ENCODE results near the gene MBNL1. TPM values are rescaled to one million over a fixed set of nuclear protein-coding genes. Genes with fewer than 3 reads are reported as not detected.

The MBNL1 gene
- total RNA-seq, 3 donors from 2014 or later: 314 to 702 (median 353) TPM

GRCh38 chr3:152269056-152269830 is 514 bp downstream of the MBNL1 start:
- no peaks in the 10 kb centered on the region for H3K9me3 ChIP-seq
- no peaks in the 10 kb centered on the region for H3K36me3 ChIP-seq
- TF ChIP-seq POLR2AphosphoS5 (IDR thresholded peaks at IDR 0.05) (peak in 2 of 3 donors; percentile 57 to 71), POLR2A (IDR thresholded peaks at IDR 0.05) (no peak)
- TF ChIP-seq, protein P1, sequence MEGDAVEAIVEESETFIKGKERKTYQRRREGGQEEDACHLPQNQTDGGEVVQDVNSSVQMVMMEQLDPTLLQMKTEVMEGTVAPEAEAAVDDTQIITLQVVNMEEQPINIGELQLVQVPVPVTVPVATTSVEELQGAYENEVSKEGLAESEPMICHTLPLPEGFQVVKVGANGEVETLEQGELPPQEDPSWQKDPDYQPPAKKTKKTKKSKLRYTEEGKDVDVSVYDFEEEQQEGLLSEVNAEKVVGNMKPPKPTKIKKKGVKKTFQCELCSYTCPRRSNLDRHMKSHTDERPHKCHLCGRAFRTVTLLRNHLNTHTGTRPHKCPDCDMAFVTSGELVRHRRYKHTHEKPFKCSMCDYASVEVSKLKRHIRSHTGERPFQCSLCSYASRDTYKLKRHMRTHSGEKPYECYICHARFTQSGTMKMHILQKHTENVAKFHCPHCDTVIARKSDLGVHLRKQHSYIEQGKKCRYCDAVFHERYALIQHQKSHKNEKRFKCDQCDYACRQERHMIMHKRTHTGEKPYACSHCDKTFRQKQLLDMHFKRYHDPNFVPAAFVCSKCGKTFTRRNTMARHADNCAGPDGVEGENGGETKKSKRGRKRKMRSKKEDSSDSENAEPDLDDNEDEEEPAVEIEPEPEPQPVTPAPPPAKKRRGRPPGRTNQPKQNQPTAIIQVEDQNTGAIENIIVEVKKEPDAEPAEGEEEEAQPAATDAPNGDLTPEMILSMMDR (IDR thresholded peaks at IDR 0.05): peak in 1 of 3 donors; percentile 17
- peak overlapping the region; percentile 76 to 93 (median 87) for H3K4me3 ChIP-seq
- intact Hi-C loops (cut with DNase I; ENCODE audit: low total_unique reads): no loop called here
- peaks cover 0 to 18% of the 10 kb centered on the region in 2 donors for H3K4me1 ChIP-seq
- peak; percentile 60 to 65 for DNase-seq (ENCODE audit: low spot score in 2 of 2)
- peak overlapping the region; percentile 98 to 99 for H3K27ac ChIP-seq
- H3K27me3 ChIP-seq: no peaks in the 10 kb centered on the region

DNA sequence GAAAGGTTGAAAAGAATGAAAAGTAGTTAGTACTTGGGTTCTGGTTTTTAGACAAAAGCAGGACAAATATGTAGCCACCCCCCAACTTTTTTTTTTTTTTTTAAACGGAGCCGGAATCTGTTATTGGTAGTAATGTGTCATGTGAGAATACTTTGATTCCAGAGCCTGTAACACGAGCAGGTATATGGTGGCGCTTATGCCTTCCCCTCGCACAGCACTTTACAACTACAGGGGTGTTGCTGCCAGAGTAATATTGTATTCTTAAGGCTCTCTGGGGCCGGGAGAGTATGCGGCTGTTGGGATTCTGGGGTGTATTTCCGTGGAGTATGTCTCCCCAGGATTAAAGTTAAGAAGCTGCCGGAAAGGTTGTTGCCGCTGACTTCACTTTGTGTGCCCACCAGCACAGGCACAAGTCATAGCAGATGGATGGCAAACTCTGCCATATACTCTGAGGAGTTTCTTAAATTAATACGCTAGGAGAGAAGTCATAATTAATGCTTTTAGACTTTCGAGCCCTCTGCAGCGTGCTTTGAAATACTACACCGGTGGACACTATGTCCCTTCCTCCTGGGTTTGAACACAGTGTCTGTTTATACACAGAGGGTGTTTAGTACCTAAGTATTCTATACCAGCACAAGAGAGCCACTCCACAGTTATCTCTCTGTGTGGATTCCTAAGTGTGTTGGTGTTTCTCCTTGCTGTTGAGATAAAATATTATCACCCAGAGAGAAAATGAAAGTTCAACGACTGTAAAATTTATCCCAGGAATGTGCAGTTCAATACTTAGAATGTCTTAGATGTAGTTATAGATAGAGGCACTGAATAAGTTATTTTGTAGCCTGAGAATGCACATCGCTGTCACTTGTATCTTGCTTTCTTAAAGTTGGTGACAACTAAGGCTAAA is 1.4 kb downstream of the MBNL1 start:
- peak in 1 of 2 donors; percentile 51 for DNase-seq (ENCODE audit: low spot score in 2 of 2)
- Histone ChIP-seq H3K27ac (peak overlapping the region; percentile 98 to 99), H3K36me3 (no peaks in the 10 kb centered on the region), H3K27me3 (no peaks in the 10 kb centered on the region), H3K4me1 (peaks cover 0 to 18% of the 10 kb centered on the region in 2 donors), H3K9me3 (no peaks in the 10 kb centered on the region), H3K4me3 (peak overlapping the region; percentile 76 to 93 (median 87))
- intact Hi-C loops (cut with DNase I; ENCODE audit: low total_unique reads): no loop called here
- TF ChIP-seq POLR2AphosphoS5 (IDR thresholded peaks at IDR 0.05): peak in 1 of 3 donors; percentile 66
- TF ChIP-seq, protein P1 (IDR thresholded peaks at IDR 0.05): no peak

GRCh38 chr3:152270937-152271336 is 2.2 kb downstream of the MBNL1 start:
- Histone ChIP-seq H3K9me3 (no peaks in the 10 kb centered on the region), H3K36me3 (no peaks in the 10 kb centered on the region), H3K27me3 (no peaks in the 10 kb centered on the region), H3K27ac (peak overlapping the region; percentile 98 to 99), H3K4me1 (peaks cover 0 to 18% of the 10 kb centered on the region in 2 donors), H3K4me3 (peak overlapping the region; percentile 76 to 93 (median 87))
- TF ChIP-seq POLR2A (IDR thresholded peaks at IDR 0.05): no peak
- TF ChIP-seq POLR2AphosphoS5 (IDR thresholded peaks at IDR 0.05): no peak
- TF ChIP-seq, protein P1 (IDR thresholded peaks at IDR 0.05): no peak
- no peak for DNase-seq (ENCODE audit: low spot score in 2 of 2)
- intact Hi-C loops (cut with DNase I; ENCODE audit: low total_unique reads): no loop called here

DNA sequence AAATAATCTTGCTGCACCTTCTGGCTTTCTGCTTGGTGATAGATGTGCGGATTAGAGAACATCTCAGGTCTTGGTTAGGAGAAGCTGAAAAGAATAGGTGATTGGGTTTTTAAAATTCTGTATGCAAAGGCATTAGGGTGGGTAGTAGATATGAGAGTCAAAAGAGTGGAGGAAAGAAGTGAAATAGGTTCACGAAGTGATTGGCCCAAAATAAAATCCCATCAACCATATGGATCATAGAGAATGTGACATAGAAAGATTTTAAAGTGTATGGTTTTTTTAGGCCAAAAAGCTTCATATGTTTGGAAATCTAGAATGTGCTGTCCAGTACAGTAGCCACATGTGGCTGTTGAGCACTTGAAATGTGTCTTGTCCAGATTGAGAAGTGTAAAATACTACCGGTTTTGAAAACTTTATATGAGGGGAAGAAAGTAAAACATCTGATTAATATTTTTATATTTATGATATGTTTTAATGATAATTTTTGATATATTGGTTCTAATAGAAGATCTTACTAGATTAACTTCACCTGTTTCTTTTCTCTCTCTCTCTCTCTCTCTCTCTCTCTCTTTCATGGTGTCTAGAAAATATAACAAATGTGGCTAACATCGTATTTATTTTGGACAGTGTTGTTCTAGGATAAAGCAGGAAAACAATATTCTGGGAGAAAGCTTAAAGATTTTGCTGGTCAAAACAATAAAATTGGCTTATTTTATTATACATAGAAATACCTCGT is 2.9 kb downstream of the MBNL1 start:
- no peak for DNase-seq (ENCODE audit: low spot score in 2 of 2)
- no peaks in the 10 kb centered on the region for H3K9me3 ChIP-seq
- H3K27ac ChIP-seq: peak overlapping the region; percentile 98 to 99
- no peaks in the 10 kb centered on the region for H3K36me3 ChIP-seq
- intact Hi-C loops (cut with DNase I; ENCODE audit: low total_unique reads): no loop called here
- TF ChIP-seq, protein P1 (IDR thresholded peaks at IDR 0.05): no peak
- no peak for TF ChIP-seq POLR2AphosphoS5 (IDR thresholded peaks at IDR 0.05)
- H3K27me3 ChIP-seq: no peaks in the 10 kb centered on the region
- H3K4me1 ChIP-seq: peaks cover 0 to 12% of the 10 kb centered on the region in 2 donors
- H3K4me3 ChIP-seq: peak overlapping the region; percentile 76 to 93 (median 87)

Measured in breast epithelium (tissue), 4 donors.